ENCODE measurements around the gene SETDB2.

Gene SETDB2

GRCh38 chr13:49410006-49410405, 34.1 kb upstream of the SETDB2 start:
- Histone ChIP-seq H3K4me1 (ENCODE audit: control insufficient read depth, insufficient read depth, low read length) (no peaks in the 10 kb centered on the region), H3K9me3 (replicated peaks; ENCODE audit: low read length) (no peaks in the 10 kb centered on the region)

GRCh38 chr13:49410477-49410876, 33.6 kb upstream of the SETDB2 start:
- Histone ChIP-seq H3K4me1 (ENCODE audit: control insufficient read depth, insufficient read depth, low read length) (no peaks in the 10 kb centered on the region), H3K4me3 (ENCODE audit: low read length) (no peak overlapping the region), H3K27me3 (ENCODE audit: control insufficient read depth, insufficient read depth, low read length) (no peaks in the 10 kb centered on the region), H3K9me3 (replicated peaks; ENCODE audit: low read length) (no peaks in the 10 kb centered on the region), H3K36me3 (ENCODE audit: insufficient read depth, low read length) (peaks cover 3% of the 10 kb centered on the region), H3K4me2 (ENCODE audit: low read length) (no peak overlapping the region), H3K9ac (ENCODE audit: low read depth, low read length) (no peak overlapping the region)

More at GRCh38 chr13:49410006-49410405, 34.1 kb upstream of the SETDB2 start:
- Histone ChIP-seq H3K36me3 (ENCODE audit: insufficient read depth, low read length) (peaks cover 3% of the 10 kb centered on the region), H3K4me3 (ENCODE audit: low read length) (no peak overlapping the region), H3K4me2 (ENCODE audit: low read length) (no peak overlapping the region), H3K9ac (ENCODE audit: low read depth, low read length) (no peak overlapping the region), H3K27me3 (ENCODE audit: control insufficient read depth, insufficient read depth, low read length) (no peaks in the 10 kb centered on the region)

- no peaks in the 10 kb centered on the region for H3K27me3 ChIP-seq (ENCODE audit: control insufficient read depth, insufficient read depth, low read length)
- no peaks in the 10 kb centered on the region for H3K4me1 ChIP-seq (ENCODE audit: control insufficient read depth, insufficient read depth, low read length)
- no peak overlapping the region for H3K9ac ChIP-seq (ENCODE audit: low read depth, low read length)
- H3K4me3 ChIP-seq (ENCODE audit: low read length) = no peak overlapping the region
- no peak overlapping the region for H3K4me2 ChIP-seq (ENCODE audit: low read length)
- H3K36me3 ChIP-seq (ENCODE audit: insufficient read depth, low read length) = peaks cover 3% of the 10 kb centered on the region
- no peaks in the 10 kb centered on the region for H3K9me3 ChIP-seq (replicated peaks; ENCODE audit: low read length)
Measured at GRCh38 chr13:49411353-49411752, 32.7 kb upstream of the SETDB2 start.

GRCh38 chr13:49412749-49413148, 31.3 kb upstream of the SETDB2 start:
- no peak overlapping the region for H3K4me2 ChIP-seq (ENCODE audit: low read length)
- no peaks in the 10 kb centered on the region for H3K27me3 ChIP-seq (ENCODE audit: control insufficient read depth, insufficient read depth, low read length)
- no peak overlapping the region for H3K9ac ChIP-seq (ENCODE audit: low read depth, low read length)
- no peak overlapping the region for H3K4me3 ChIP-seq (ENCODE audit: low read length)
- H3K4me1 ChIP-seq (ENCODE audit: control insufficient read depth, insufficient read depth, low read length) = no peaks in the 10 kb centered on the region
- H3K9me3 ChIP-seq (replicated peaks; ENCODE audit: low read length) = no peaks in the 10 kb centered on the region
- peaks cover 3% of the 10 kb centered on the region for H3K36me3 ChIP-seq (ENCODE audit: insufficient read depth, low read length)

- H3K27me3 ChIP-seq (ENCODE audit: control insufficient read depth, insufficient read depth, low read length) = no peaks in the 10 kb centered on the region
- no peak overlapping the region for H3K4me3 ChIP-seq (ENCODE audit: low read length)
- peaks cover 3% of the 10 kb centered on the region for H3K36me3 ChIP-seq (ENCODE audit: insufficient read depth, low read length)
- no peak overlapping the region for H3K9ac ChIP-seq (ENCODE audit: low read depth, low read length)
- H3K9me3 ChIP-seq (replicated peaks; ENCODE audit: low read length) = no peaks in the 10 kb centered on the region
- peaks cover 7% of the 10 kb centered on the region for H3K4me1 ChIP-seq (ENCODE audit: control insufficient read depth, insufficient read depth, low read length)
- H3K4me2 ChIP-seq (ENCODE audit: low read length) = no peak overlapping the region
Measured at GRCh38 chr13:49417161-49417560, 26.9 kb upstream of the SETDB2 start.

- H3K9ac ChIP-seq (ENCODE audit: low read depth, low read length) = no peak overlapping the region
- H3K4me2 ChIP-seq (ENCODE audit: low read length) = no peak overlapping the region
- H3K27me3 ChIP-seq (ENCODE audit: control insufficient read depth, insufficient read depth, low read length) = no peaks in the 10 kb centered on the region
- no peaks in the 10 kb centered on the region for H3K9me3 ChIP-seq (replicated peaks; ENCODE audit: low read length)
- H3K36me3 ChIP-seq (ENCODE audit: insufficient read depth, low read length) = no peaks in the 10 kb centered on the region
- H3K4me1 ChIP-seq (ENCODE audit: control insufficient read depth, insufficient read depth, low read length) = peaks cover 7% of the 10 kb centered on the region
- no peak overlapping the region for H3K4me3 ChIP-seq (ENCODE audit: low read length)
Measured at GRCh38 chr13:49418206-49418605, 25.9 kb upstream of the SETDB2 start.

GRCh38 chr13:49419276-49419675, 24.8 kb upstream of the SETDB2 start:
- no peaks in the 10 kb centered on the region for H3K27me3 ChIP-seq (ENCODE audit: control insufficient read depth, insufficient read depth, low read length)
- no peaks in the 10 kb centered on the region for H3K36me3 ChIP-seq (ENCODE audit: insufficient read depth, low read length)
- peak overlapping the region; percentile 50 for H3K9ac ChIP-seq (ENCODE audit: low read depth, low read length)
- peaks cover 7% of the 10 kb centered on the region for H3K4me1 ChIP-seq (ENCODE audit: control insufficient read depth, insufficient read depth, low read length)
- H3K9me3 ChIP-seq (replicated peaks; ENCODE audit: low read length) = no peaks in the 10 kb centered on the region
- peak overlapping the region; percentile 4 for H3K4me2 ChIP-seq (ENCODE audit: low read length)
- H3K4me3 ChIP-seq (ENCODE audit: low read length) = no peak overlapping the region

GRCh38 chr13:49421391-49421790, 22.7 kb upstream of the SETDB2 start:
- no peaks in the 10 kb centered on the region for H3K9me3 ChIP-seq (replicated peaks; ENCODE audit: low read length)

GRCh38 chr13:49424011-49424560, 20.0 kb upstream of the SETDB2 start:
- H3K4me3 ChIP-seq (ENCODE audit: low read length) = no peak overlapping the region
- H3K27me3 ChIP-seq (ENCODE audit: control insufficient read depth, insufficient read depth, low read length) = no peaks in the 10 kb centered on the region
- H3K36me3 ChIP-seq (ENCODE audit: insufficient read depth, low read length) = no peaks in the 10 kb centered on the region
- no peak overlapping the region for H3K9ac ChIP-seq (ENCODE audit: low read depth, low read length)
- H3K4me2 ChIP-seq (ENCODE audit: low read length) = no peak overlapping the region
- no peaks in the 10 kb centered on the region for H3K9me3 ChIP-seq (replicated peaks; ENCODE audit: low read length)
- H3K4me1 ChIP-seq (ENCODE audit: control insufficient read depth, insufficient read depth, low read length) = peaks cover 7% of the 10 kb centered on the region

More at GRCh38 chr13:49421391-49421790, 22.7 kb upstream of the SETDB2 start:
- Histone ChIP-seq H3K36me3 (ENCODE audit: insufficient read depth, low read length) (no peaks in the 10 kb centered on the region), H3K4me1 (ENCODE audit: control insufficient read depth, insufficient read depth, low read length) (peaks cover 7% of the 10 kb centered on the region), H3K27me3 (ENCODE audit: control insufficient read depth, insufficient read depth, low read length) (no peaks in the 10 kb centered on the region), H3K4me3 (ENCODE audit: low read length) (no peak overlapping the region), H3K9ac (ENCODE audit: low read depth, low read length) (no peak overlapping the region), H3K4me2 (ENCODE audit: low read length) (no peak overlapping the region)

GRCh38 chr13:49428041-49428763, 15.9 kb upstream of the SETDB2 start:
- H3K36me3 ChIP-seq (ENCODE audit: insufficient read depth, low read length) = peaks cover 4% of the 10 kb centered on the region
- H3K9me3 ChIP-seq (replicated peaks; ENCODE audit: low read length) = no peaks in the 10 kb centered on the region
- no peak overlapping the region for H3K9ac ChIP-seq (ENCODE audit: low read depth, low read length)
- no peak overlapping the region for H3K4me3 ChIP-seq (ENCODE audit: low read length)
- no peak overlapping the region for H3K4me2 ChIP-seq (ENCODE audit: low read length)
- H3K4me1 ChIP-seq (ENCODE audit: control insufficient read depth, insufficient read depth, low read length) = no peaks in the 10 kb centered on the region
- H3K27me3 ChIP-seq (ENCODE audit: control insufficient read depth, insufficient read depth, low read length) = no peaks in the 10 kb centered on the region

- H3K36me3 ChIP-seq (ENCODE audit: insufficient read depth, low read length) = peaks cover 4% of the 10 kb centered on the region
- no peaks in the 10 kb centered on the region for H3K4me1 ChIP-seq (ENCODE audit: control insufficient read depth, insufficient read depth, low read length)
- H3K9me3 ChIP-seq (replicated peaks; ENCODE audit: low read length) = no peaks in the 10 kb centered on the region
- H3K27me3 ChIP-seq (ENCODE audit: control insufficient read depth, insufficient read depth, low read length) = no peaks in the 10 kb centered on the region
- no peak overlapping the region for H3K9ac ChIP-seq (ENCODE audit: low read depth, low read length)
- no peak overlapping the region for H3K4me2 ChIP-seq (ENCODE audit: low read length)
- no peak overlapping the region for H3K4me3 ChIP-seq (ENCODE audit: low read length)
Measured at GRCh38 chr13:49429121-49429520, 15.0 kb upstream of the SETDB2 start.

- Histone ChIP-seq H3K27me3 (ENCODE audit: control insufficient read depth, insufficient read depth, low read length) (no peaks in the 10 kb centered on the region), H3K36me3 (ENCODE audit: insufficient read depth, low read length) (peaks cover 2% of the 10 kb centered on the region), H3K4me3 (ENCODE audit: low read length) (no peak overlapping the region)
Measured at GRCh38 chr13:49435992-49436391, 8.1 kb upstream of the SETDB2 start.

More at GRCh38 chr13:49435992-49436391, 8.1 kb upstream of the SETDB2 start:
- Histone ChIP-seq H3K4me1 (ENCODE audit: control insufficient read depth, insufficient read depth, low read length) (peaks cover 8% of the 10 kb centered on the region), H3K4me2 (ENCODE audit: low read length) (peak overlapping the region; percentile 28), H3K9me3 (replicated peaks; ENCODE audit: low read length) (no peaks in the 10 kb centered on the region), H3K9ac (ENCODE audit: low read depth, low read length) (peak overlapping the region; percentile 53)

All from skeletal muscle satellite cell (primary cell).